ENCODE results near the gene FEM1B.

The FEM1B gene

DNA sequence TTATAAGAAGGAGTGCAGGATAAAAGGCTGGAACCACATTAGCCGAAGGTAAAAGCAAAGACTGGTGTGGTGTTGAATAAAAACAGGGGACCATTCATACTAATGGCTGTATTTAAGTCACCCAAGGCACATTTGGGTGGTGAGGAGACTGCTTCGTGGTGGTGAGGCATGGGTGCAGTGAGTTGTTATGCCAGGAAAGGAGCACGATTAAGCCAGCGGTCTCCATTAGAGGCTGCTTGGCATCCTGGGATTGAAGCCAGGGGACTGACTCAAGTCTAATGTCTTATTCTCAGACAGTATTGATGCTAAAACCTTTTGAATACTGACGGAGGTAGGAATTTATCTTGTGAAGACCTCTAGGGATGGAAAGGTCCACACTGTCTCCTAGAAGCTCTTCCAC lies 21.9 kb downstream of the FEM1B start:
- H3K27me3 ChIP-seq (ENCODE audit: insufficient read depth, poor library complexity, severe bottlenecking), result no peaks in the 10 kb centered on the region
- H3K4me3 ChIP-seq (replicated peaks; ENCODE audit: insufficient read depth, low read length), result no peak overlapping the region
- no peak overlapping the region; the same call in 1 of the 2 replicates for H3K27ac ChIP-seq (replicated peaks)
- no peak for DNase-seq (ENCODE audit: low read depth in 1 of 2, low spot score in 1 of 2)
- TF ChIP-seq GABPA (IDR thresholded peaks at IDR 0.05; ENCODE audit: low read depth), result no peak
- no peak for TF ChIP-seq SPI1 (IDR thresholded peaks at IDR 0.05; ENCODE audit: borderline replicate concordance, low read depth)

DNA sequence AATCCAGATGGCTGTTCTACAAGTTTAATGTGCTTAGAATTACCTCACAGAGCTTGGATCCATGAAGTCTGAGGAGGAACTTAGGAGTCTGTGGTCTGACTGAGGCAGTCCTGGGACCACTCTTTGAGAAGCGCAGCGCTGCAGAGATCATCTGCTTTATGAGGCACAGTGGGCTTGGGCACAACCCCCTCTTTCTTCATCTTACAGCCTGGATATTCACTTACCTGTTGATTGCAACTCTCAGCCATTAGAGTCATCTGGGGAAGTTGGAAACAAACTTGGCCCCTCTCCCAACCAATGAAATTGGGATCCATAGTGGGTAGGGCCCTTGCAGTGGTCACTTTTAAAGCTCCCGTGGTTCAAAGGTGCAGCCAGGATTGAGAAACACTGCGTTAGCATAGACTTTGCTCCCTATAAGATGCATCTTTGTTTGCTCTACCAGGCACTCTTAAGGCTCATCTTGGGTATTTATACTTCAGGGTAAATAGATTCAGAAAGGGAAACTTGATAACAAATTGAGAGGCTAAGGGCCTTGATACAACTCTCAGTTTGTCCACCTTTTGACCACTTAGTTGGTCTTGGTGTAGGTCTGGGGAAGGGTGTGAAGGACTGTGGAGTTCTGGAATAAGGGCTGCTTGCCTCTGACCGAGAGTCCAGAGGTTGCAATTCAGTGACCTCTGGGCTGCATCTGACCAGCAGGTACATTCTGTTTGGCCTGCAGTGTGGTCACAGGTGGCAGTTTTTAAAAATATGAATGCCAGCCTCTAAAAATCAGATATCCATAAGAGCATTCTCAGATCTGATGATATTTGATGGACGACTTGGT lies 22.8 kb downstream of the FEM1B start:
- Histone ChIP-seq H3K4me3 (replicated peaks; ENCODE audit: insufficient read depth, low read length) (no peak overlapping the region), H3K27me3 (ENCODE audit: insufficient read depth, poor library complexity, severe bottlenecking) (no peaks in the 10 kb centered on the region), H3K27ac (replicated peaks) (no peak overlapping the region)
- no peak for DNase-seq (ENCODE audit: low read depth in 1 of 2, low spot score in 1 of 2)
- TF ChIP-seq POLR2AphosphoS5 (IDR thresholded peaks at IDR 0.05; ENCODE audit: low read depth) (no peak), CTCF (IDR thresholded peaks at IDR 0.05; ENCODE audit: insufficient read depth, low read length) (no peak), GABPA (IDR thresholded peaks at IDR 0.05; ENCODE audit: low read depth) (no peak), SPI1 (IDR thresholded peaks at IDR 0.05; ENCODE audit: borderline replicate concordance, low read depth) (no peak)
- TF ChIP-seq, protein P1, sequence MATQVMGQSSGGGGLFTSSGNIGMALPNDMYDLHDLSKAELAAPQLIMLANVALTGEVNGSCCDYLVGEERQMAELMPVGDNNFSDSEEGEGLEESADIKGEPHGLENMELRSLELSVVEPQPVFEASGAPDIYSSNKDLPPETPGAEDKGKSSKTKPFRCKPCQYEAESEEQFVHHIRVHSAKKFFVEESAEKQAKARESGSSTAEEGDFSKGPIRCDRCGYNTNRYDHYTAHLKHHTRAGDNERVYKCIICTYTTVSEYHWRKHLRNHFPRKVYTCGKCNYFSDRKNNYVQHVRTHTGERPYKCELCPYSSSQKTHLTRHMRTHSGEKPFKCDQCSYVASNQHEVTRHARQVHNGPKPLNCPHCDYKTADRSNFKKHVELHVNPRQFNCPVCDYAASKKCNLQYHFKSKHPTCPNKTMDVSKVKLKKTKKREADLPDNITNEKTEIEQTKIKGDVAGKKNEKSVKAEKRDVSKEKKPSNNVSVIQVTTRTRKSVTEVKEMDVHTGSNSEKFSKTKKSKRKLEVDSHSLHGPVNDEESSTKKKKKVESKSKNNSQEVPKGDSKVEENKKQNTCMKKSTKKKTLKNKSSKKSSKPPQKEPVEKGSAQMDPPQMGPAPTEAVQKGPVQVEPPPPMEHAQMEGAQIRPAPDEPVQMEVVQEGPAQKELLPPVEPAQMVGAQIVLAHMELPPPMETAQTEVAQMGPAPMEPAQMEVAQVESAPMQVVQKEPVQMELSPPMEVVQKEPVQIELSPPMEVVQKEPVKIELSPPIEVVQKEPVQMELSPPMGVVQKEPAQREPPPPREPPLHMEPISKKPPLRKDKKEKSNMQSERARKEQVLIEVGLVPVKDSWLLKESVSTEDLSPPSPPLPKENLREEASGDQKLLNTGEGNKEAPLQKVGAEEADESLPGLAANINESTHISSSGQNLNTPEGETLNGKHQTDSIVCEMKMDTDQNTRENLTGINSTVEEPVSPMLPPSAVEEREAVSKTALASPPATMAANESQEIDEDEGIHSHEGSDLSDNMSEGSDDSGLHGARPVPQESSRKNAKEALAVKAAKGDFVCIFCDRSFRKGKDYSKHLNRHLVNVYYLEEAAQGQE (IDR thresholded peaks at IDR 0.05; ENCODE audit: insufficient replicate concordance, low read depth), result no peak

DNA sequence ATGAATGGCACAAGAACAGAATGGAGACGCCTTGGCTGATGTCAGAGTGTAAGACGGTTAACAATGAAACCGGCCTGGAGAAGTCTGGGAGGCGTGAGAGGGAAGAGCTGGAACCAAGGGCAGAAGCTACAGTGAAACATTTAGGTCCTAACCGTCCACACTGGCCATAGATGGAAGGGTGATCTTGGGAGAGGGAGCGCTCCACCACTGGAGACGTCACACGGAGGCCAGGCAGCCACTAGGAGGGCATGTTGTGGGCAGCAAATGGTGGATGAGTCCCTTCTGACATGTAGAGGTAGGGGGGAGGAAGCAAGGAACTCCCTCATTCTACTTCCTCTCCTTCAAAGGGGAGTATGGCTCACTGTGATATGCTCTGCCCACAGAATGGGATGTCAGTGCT lies 23.8 kb downstream of the FEM1B start:
- Histone ChIP-seq H3K4me3 (replicated peaks; ENCODE audit: insufficient read depth, low read length) (no peak overlapping the region), H3K27ac (replicated peaks) (0 out of 2 replicates have a peak overlapping the region, but pooled peaks have one; percentile 5), H3K27me3 (ENCODE audit: insufficient read depth, poor library complexity, severe bottlenecking) (no peaks in the 10 kb centered on the region)
- TF ChIP-seq CTCF (IDR thresholded peaks at IDR 0.05; ENCODE audit: insufficient read depth, low read length) (no peak), SPI1 (IDR thresholded peaks at IDR 0.05; ENCODE audit: borderline replicate concordance, low read depth) (peak; percentile 78), GABPA (IDR thresholded peaks at IDR 0.05; ENCODE audit: low read depth) (no peak), POLR2AphosphoS5 (IDR thresholded peaks at IDR 0.05; ENCODE audit: low read depth) (no peak)
- peak in 1 of 2 experiments; percentile 18 for DNase-seq (ENCODE audit: low read depth in 1 of 2, low spot score in 1 of 2)

- H3K27ac ChIP-seq (replicated peaks), result no peak overlapping the region
- H3K27me3 ChIP-seq (ENCODE audit: insufficient read depth, poor library complexity, severe bottlenecking), result no peaks in the 10 kb centered on the region
- TF ChIP-seq CTCF (IDR thresholded peaks at IDR 0.05; ENCODE audit: insufficient read depth, low read length) (no peak), POLR2AphosphoS5 (IDR thresholded peaks at IDR 0.05; ENCODE audit: low read depth) (no peak), SPI1 (IDR thresholded peaks at IDR 0.05; ENCODE audit: borderline replicate concordance, low read depth) (no peak), GABPA (IDR thresholded peaks at IDR 0.05; ENCODE audit: low read depth) (no peak)
- TF ChIP-seq, protein P1 (IDR thresholded peaks at IDR 0.05; ENCODE audit: insufficient replicate concordance, low read depth), result no peak
- DNase-seq (ENCODE audit: low read depth in 1 of 2, low spot score in 1 of 2), result no peak
- no peak overlapping the region for H3K4me3 ChIP-seq (replicated peaks; ENCODE audit: insufficient read depth, low read length)
Measured at GRCh38 chr15:68302729-68303128, 25.2 kb downstream of the FEM1B start.
